Adrenal gland (tissue), 5 donors: ENCODE data around the gene ZDHHC24.

Experiments
- CTCF ChIP-seq, 6 experiments: fragments of 450-650 bp in 4 of 6; fragments of 200-600 bp in 2 of 6; sonication (generic) in 1 of 6; IDR thresholded peaks; 1 replicate in 5 of 6; 2 replicates in 1 of 6; pipeline versions ENCODE4 v1.5.1 to v1.8.0; 2016 to 2021; ENCODE audit warnings: antibody characterized with exemption in 6 of 6, mild to moderate bottlenecking in 2 of 6, moderate library complexity in 1 of 6
- POLR2A ChIP-seq, 2 donors: fragments of 450-650 bp; IDR thresholded peaks; one replicate each; pipeline ENCODE4 v1.6.1; 2017; ENCODE audit warnings: antibody characterized with exemption in 2 of 2, mild to moderate bottlenecking in 2 of 2, moderate library complexity in 1 of 2
- donor health status: DM: no; HTN: no; CAD: no.

- TF ChIP-seq CTCF (IDR thresholded peaks at IDR 0.05): no peak
- TF ChIP-seq POLR2A (IDR thresholded peaks at IDR 0.05): no peak
These were observed 5.0 kb upstream of the ZDHHC24 start for GRCh38 chr11:66550887-66551286.
